UCSD-AML1 (cell line): ENCODE measurements around the gene HDAC8.

Experiments
- DNase-seq: peaks from one replicate; lab custom pipeline; 2025; ENCODE audit not compliant: unreplicated experiment; lab: John Stamatoyannopoulos, UW

HDAC8 gene

GRCh38 chrX:72299891-72300630 lies 272.6 kb downstream of the HDAC8 start:
- no peak for DNase-seq

- DNase-seq: peak; percentile 36
These were observed 274.5 kb downstream of the HDAC8 start for GRCh38 chrX:72297953-72298730.

- DNase-seq: no peak
These were observed 275.7 kb downstream of the HDAC8 start for GRCh38 chrX:72296991-72297390.

- no peak for DNase-seq
These were observed 276.9 kb downstream of the HDAC8 start for GRCh38 chrX:72295745-72296144.

- no peak for DNase-seq
These were observed 278.1 kb downstream of the HDAC8 start for GRCh38 chrX:72294497-72294896.

- no peak for DNase-seq
These were observed 290.3 kb downstream of the HDAC8 start for GRCh38 chrX:72282302-72282701.

- no peak for DNase-seq
These were observed 292.3 kb downstream of the HDAC8 start for GRCh38 chrX:72280321-72280845.
